Measurements from ENCODE around the gene CLASP1.
A peak's percentile ranks its signal among the peaks of the same experiment; 100 is the strongest.

The CLASP1 gene

GRCh38 chr2:121534007-121534406, 115.3 kb downstream of the CLASP1 start:
- DNase-seq, result no peak

- no peak for DNase-seq
Observed at GRCh38 chr2:121532894-121533293, 116.4 kb downstream of the CLASP1 start.

- DNase-seq, result no peak
Observed at GRCh38 chr2:121532347-121532766, 116.9 kb downstream of the CLASP1 start.

GRCh38 chr2:121530212-121530705, 119.0 kb downstream of the CLASP1 start:
- DNase-seq, result peak; percentile 83

DNA sequence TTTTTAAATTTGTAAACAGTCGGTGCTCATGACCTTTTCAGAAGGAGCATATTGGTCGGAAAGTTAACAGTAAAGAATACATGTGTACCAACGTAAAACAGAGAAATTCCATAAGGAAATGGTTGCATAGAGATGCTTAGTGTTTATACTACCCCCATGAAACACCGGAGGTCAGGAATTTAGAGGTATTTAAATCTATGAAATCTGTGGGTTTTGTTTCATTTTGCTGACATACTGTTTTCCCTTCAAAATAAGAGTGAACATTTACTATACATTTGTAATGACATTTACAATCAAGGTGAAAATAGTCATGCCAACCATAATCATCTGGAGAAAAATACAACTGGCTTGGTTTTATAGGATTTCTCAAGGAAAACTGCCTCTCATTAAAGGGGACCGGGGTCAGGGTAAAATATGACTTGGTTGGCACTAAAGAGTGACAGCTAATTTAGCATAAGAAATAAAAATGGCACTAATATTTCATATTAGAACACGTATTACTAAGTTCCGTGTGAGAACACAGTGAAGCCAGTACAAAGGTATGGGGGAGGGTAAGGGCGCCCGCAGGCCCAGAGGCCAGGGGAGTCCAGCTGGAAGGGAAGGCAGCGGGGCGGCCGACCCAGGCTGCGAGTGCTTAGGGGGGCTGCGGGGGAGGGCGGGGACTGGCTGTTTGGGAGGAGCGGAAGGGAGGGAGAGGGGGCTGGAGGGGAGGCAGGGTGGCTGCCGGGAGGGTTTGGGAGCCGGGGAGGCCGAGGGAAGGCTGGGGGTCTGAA, 119.6 kb downstream of the CLASP1 start:
- no peak for DNase-seq

- no peak for DNase-seq
Observed at GRCh38 chr2:121527009-121527682, 122.1 kb downstream of the CLASP1 start.

DNA sequence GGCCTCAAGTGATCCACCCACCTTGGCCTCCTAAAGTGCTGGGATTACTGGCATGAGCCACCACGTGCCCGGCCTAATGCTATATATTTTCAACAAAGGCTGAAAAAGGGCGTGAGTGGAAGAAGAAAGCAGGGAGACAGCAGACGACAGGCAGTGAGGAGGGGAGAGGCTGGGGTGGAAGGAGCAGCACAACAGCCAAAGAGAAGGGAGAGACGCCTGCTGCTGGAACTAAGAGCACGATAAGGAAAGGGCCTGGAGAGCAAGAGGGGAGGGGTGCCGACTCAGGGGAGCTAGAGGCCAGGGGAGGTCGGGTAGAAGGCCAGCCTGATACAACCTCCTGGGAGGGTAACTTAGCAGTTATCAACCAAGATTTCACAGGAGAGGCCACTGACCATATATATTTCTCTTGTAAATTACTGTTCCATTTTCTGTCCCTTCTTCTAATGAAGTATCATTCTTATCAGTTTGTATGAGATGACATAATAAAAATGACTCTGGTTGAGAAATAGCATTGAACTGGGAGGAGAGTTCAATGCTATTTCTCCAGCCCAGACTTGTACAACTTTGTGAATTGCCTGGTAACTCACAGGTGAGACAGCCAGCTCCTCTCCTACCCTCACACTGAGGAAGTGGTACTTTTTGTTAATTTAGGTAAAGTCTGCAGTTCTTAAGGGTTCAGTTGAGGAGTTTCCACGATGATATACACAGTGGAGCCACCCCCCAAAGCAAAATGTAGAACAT, 124.4 kb downstream of the CLASP1 start:
- no peak for DNase-seq

- DNase-seq, result no peak
Observed at GRCh38 chr2:121521359-121521758, 127.9 kb downstream of the CLASP1 start.

GRCh38 chr2:121520641-121520994, 128.6 kb downstream of the CLASP1 start:
- DNase-seq, result no peak

GRCh38 chr2:121519732-121520640, 129.3 kb downstream of the CLASP1 start:
- DNase-seq, result no peak

DNA sequence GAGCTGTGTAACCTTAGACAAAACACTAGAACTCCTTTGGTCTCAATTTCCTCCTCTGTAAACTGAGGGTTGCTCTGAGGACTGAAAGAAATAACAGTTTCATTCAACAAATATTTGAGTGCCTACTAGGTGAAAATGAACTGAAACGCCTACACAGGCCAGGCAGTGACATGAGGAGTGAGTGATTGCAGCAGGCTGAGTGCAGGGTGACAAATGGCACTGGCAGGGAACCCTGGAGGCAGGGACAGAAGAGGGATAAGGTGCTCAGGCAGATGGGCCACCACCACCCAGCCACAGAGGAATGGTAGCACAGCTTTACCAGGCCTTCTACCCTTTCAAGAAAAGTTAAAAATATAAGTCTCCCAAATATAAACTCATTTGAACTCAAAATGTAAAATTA, 130.1 kb downstream of the CLASP1 start:
- no peak for DNase-seq

DNA sequence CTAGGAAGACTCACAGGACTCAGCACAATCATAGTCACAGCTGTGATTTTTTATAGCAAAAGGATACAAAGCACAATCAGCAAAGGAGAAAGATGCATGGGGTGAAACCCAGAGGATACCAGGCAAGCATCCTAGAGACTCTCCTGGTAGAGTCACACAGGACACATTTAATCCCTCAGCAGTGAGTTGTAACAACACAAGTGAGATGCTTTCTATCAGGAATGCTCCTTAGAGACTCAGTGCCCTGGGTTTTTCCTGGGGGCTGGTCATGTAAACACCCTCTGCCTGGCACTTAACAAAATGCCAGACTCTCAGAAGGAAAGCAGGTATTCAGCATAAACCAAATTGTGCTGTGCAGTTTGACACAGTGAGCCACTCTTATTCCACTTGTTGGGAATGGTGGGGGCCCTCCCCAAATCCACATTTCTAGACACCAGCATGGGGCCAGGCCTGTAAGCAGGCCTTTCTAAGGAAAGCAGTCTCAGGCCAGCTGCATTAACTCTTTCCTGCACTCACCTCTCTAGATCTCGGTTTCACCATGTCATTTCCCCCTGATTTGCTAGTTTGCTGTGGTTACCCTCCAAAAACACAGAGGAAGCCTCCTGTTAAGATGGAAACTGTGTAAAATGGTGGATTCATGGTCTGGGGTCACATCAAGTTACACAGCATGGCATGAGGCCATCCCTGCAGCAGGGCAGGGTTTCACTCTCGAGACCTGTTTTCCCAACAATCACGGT, 135.5 kb downstream of the CLASP1 start:
- DNase-seq, result no peak

GRCh38 chr2:121510857-121511256, 138.4 kb downstream of the CLASP1 start:
- no peak for DNase-seq

- no peak for DNase-seq
Observed at GRCh38 chr2:121506621-121507020, 142.6 kb downstream of the CLASP1 start.

GRCh38 chr2:121505986-121506586, 143.2 kb downstream of the CLASP1 start:
- DNase-seq, result no peak

GRCh38 chr2:121505005-121505404, 144.3 kb downstream of the CLASP1 start:
- no peak for DNase-seq

GRCh38 chr2:121504316-121504715, 144.9 kb downstream of the CLASP1 start:
- DNase-seq, result no peak

DNA sequence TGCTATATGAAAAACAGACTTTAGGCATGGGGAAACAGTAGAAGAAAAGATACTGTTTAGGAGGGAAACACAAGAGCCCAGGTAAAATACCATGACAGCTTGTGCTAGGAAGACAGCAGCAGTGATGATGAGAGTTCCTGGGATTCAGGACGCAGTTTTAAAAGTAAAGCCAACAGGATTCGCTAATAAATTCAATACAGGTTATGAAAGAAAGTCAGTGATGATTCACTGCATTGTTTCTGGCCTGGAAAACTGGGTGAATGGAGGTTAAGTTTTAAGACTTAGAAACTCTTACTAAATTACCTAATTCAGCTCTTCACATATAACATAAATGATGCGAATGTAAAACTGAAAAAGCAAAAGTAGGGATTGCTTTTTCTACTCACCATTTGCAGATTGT, 146.5 kb downstream of the CLASP1 start:
- DNase-seq, result no peak

- no peak for DNase-seq
Observed at GRCh38 chr2:121502246-121502645, 147.0 kb downstream of the CLASP1 start.

- no peak for DNase-seq
Observed at GRCh38 chr2:121501554-121501953, 147.7 kb downstream of the CLASP1 start.

- no peak for DNase-seq
Observed at GRCh38 chr2:121501031-121501430, 148.2 kb downstream of the CLASP1 start.
